K562 (cell line): Measurements from ENCODE around the gene PTPRF. TPM values are rescaled to one million over a fixed set of nuclear protein-coding genes. Genes with fewer than 3 reads are reported as not detected.

Source experiments
- BRD4 ChIP-seq: fragments of 200-600 bp; sonication (generic); IDR thresholded peaks from 2 replicates; pipeline ENCODE4 v1.6.1; 2017; ENCODE audit warnings: inconsistent platforms
- CBFA2T2 ChIP-seq: fragments of 450-650 bp; conservative IDR thresholded peaks from 2 replicates; pipeline ENCODE4 v1.6.1; 2017; ENCODE audit warnings: mild to moderate bottlenecking
- EZH2 ChIP-seq: IDR thresholded peaks from 2 replicates; pipeline ENCODE4 v1.6.1; 2012; ENCODE audit warnings: low read depth, mild to moderate bottlenecking, inconsistent platforms, low read length, borderline replicate concordance
- FOXO4 ChIP-seq: fragments of 450-650 bp; formaldehyde crosslinking; IDR thresholded peaks from 2 replicates; pipeline ENCODE4 v1.4.0; 2020; ENCODE audit warnings: mild to moderate bottlenecking, moderate library complexity
- HMBOX1 ChIP-seq: sonication (generic); IDR thresholded peaks from 2 replicates; pipeline ENCODE4 v1.6.1; 2016
- HNRNPH1 ChIP-seq: fragments of 200-400 bp; formaldehyde crosslinking; optimal IDR thresholded peaks from 2 replicates; pipeline ENCODE3; 2017; ENCODE audit warnings: low read depth, mild to moderate bottlenecking, low read length, moderate library complexity
- NR2C1 ChIP-seq, 2 experiments: fragments of 450-650 bp; IDR thresholded peaks; 2 replicates each; pipeline ENCODE4 v1.6.1; 2017; ENCODE audit warnings: mild to moderate bottlenecking in 2 of 2, antibody characterized with exemption in 1 of 2, inconsistent platforms in 1 of 2, missing compliant biosample characterization in 1 of 2, missing genetic modification characterization in 1 of 2
- NRF1 ChIP-seq, 2 experiments: fragments of 450-650 bp; IDR thresholded peaks in 1 of 2; conservative IDR thresholded peaks in 1 of 2; 2 replicates each; pipeline ENCODE4 v1.6.1; 2014; ENCODE audit warnings: mild to moderate bottlenecking in 2 of 2
- POLR2AphosphoS2 ChIP-seq: IDR thresholded peaks from 2 replicates; pipeline ENCODE4 v1.6.1; 2012; ENCODE audit warnings: low read length, improper control_type of control experiment
- POLR3G ChIP-seq: IDR thresholded peaks from 2 replicates; pipeline ENCODE4 v1.6.1; 2011; ENCODE audit not compliant: insufficient read length, insufficient replicate concordance; ENCODE audit errors: extremely low read depth
- RHOXF2B ChIP-seq: fragments of 250-450 bp; sonication (Bioruptor Pico); conservative IDR thresholded peaks from 2 replicates; pipeline ENCODE4 v1.5.1; 2021
- SNAPC5 ChIP-seq: fragments of 250-450 bp; sonication (Bioruptor Pico); IDR thresholded peaks from 2 replicates; pipeline ENCODE4 v1.8.0; 2021; ENCODE audit warnings: moderate library complexity, mild to moderate bottlenecking, inconsistent platforms
- TEAD1 ChIP-seq, 2 experiments: fragments of 450-650 bp in 1 of 2; sonication (generic) in 1 of 2; formaldehyde crosslinking; IDR thresholded peaks; 2 replicates each; pipeline versions ENCODE4 v1.4.0 to v1.8.0; 2020 to 2022; ENCODE audit warnings: mild to moderate bottlenecking in 2 of 2, missing genetic modification reagents in 1 of 2
- TOE1 ChIP-seq, 2 experiments: fragments of 450-650 bp in 1 of 2; sonication (generic) in 1 of 2; formaldehyde crosslinking in 1 of 2; IDR thresholded peaks; 2 replicates each; pipeline versions ENCODE4 v1.7.1 to v1.8.0; 2016 to 2022; ENCODE audit warnings: borderline replicate concordance in 2 of 2, mild to moderate bottlenecking in 2 of 2, antibody characterized with exemption in 1 of 2, inconsistent platforms in 1 of 2, low read depth in 1 of 2, missing genetic modification reagents in 1 of 2, moderate library complexity in 1 of 2
- ZBTB5 ChIP-seq: fragments of 450-650 bp; IDR thresholded peaks from 2 replicates; pipeline ENCODE4 v1.6.1; 2017; ENCODE audit warnings: antibody characterized with exemption
- ZBTB7A ChIP-seq: IDR thresholded peaks from 2 replicates; pipeline ENCODE4 v1.6.1; 2011; ENCODE audit warnings: low read depth, mild to moderate bottlenecking, low read length, moderate library complexity, borderline replicate concordance; ENCODE audit not compliant: control insufficient read depth
- ZFP30 ChIP-seq: fragments of 250-450 bp; sonication (Bioruptor Pico); IDR thresholded peaks from 2 replicates; pipeline ENCODE4 v1.8.0; 2022; ENCODE audit warnings: moderate library complexity, mild to moderate bottlenecking, inconsistent platforms, borderline replicate concordance
- ZKSCAN8 ChIP-seq: fragments of 200-800 bp; sonication (Bioruptor generic); IDR thresholded peaks from 2 replicates; pipeline ENCODE4 v1.6.1; 2016; ENCODE audit warnings: missing genetic modification characterization, missing compliant biosample characterization
- ZNF146 ChIP-seq: IDR thresholded peaks from one replicate; pipeline ENCODE4 v1.6.1; 2018; ENCODE audit warnings: missing compliant biosample characterization; ENCODE audit not compliant: unreplicated experiment
- ZNF174 ChIP-seq: fragments of 250-450 bp; sonication (Bioruptor Pico); IDR thresholded peaks from 2 replicates; pipeline ENCODE4 v1.4.0; 2020; ENCODE audit warnings: mild to moderate bottlenecking
- ZNF23 ChIP-seq: fragments of 250-450 bp; sonication (Bioruptor Pico); IDR thresholded peaks from 2 replicates; pipeline ENCODE4 v1.4.0; 2020; ENCODE audit warnings: mild to moderate bottlenecking
- polyA plus RNA-seq, 8 experiments: library from polyadenylated mRNA; depleted of rRNA in 4 of 8; stranded (reverse) in 5 of 8; unstranded in 3 of 8; fragments of >200 nt; fragmentation: Nextera tagmentation in 2 of 8; fragmentation: Illumina TruSeq in 1 of 8; extraction: Ambion mirVana in 2 of 8; extraction: Trizol in 1 of 8; gene quantifications; 2 replicates each; pipeline versions ENCODE4 v1.2.1 to v1.2.3, GENCODE V29; 2011 to 2014; ENCODE audit warnings: inconsistent platforms in 1 of 8, missing spikeins in 1 of 8
- total RNA-seq, 7 experiments: library from RNA; depleted of rRNA in 6 of 7; stranded (reverse); fragments of >200 nt in 6 of 7; fragmentation: Illumina TruSeq in 2 of 7; extraction: Trizol in 2 of 7; gene quantifications; 2 replicates each; pipeline versions ENCODE4 v1.2.1 to v1.2.3, GENCODE V29; 2011 to 2021; ENCODE audit warnings: low replicate concordance in 1 of 7

PTPRF gene
- total and polyA plus RNA-seq, 9 of the 15 experiments (the other 6 are each of a cell fraction or from before 2014, with no cell fraction given) = 0.13 to 4.3 (median 1.1) TPM

- TF ChIP-seq ZBTB7A = no peak
- TF ChIP-seq NRF1 (conservative IDR thresholded peaks at IDR 0.05 in 1 of 2, IDR thresholded peaks at IDR 0.05 in 1 of 2) = peak; percentile 52 to 56
- peak; percentile 80; the same call in 1 of the 2 replicates for TF ChIP-seq ZKSCAN8 (CRISPR knock-in tag)
- peak; percentile 81 to 91; a peak in 3 of 4 replicates for TF ChIP-seq TEAD1 (CRISPR knock-in tag; IDR thresholded peaks at IDR 0.05)
- no peak for TF ChIP-seq FOXO4 (CRISPR knock-in tag)
- no peak for TF ChIP-seq RHOXF2B (CRISPR knock-in tag)
- TF ChIP-seq HNRNPH1 = no peak
- TF ChIP-seq HMBOX1 = peak; percentile 83; the same call in 1 of the 2 replicates
- no peak for TF ChIP-seq ZNF174 (CRISPR knock-in tag)
- TF ChIP-seq POLR2AphosphoS2 = no peak
- no peak for TF ChIP-seq ZNF23 (CRISPR knock-in tag)
- TF ChIP-seq EZH2 = peak; percentile 95; the same call in 1 of the 2 replicates
- no peak for TF ChIP-seq BRD4
- TF ChIP-seq ZBTB5 = peak; percentile 71; the same call in 1 of the 2 replicates
- TF ChIP-seq POLR3G = no peak
- no peak for TF ChIP-seq ZFP30 (CRISPR knock-in tag)
- TF ChIP-seq SNAPC5 (CRISPR knock-in tag) = no peak
- peak; percentile 92 for TF ChIP-seq TOE1 (IDR thresholded peaks at IDR 0.05; ENCODE audit: borderline replicate concordance)
- no peak for TF ChIP-seq TOE1 (CRISPR knock-in tag; IDR thresholded peaks at IDR 0.05; ENCODE audit: borderline replicate concordance, low read depth)
- TF ChIP-seq ZNF146 = no peak
- TF ChIP-seq NR2C1 (IDR thresholded peaks at IDR 0.05) = peak; percentile 81
- peak; percentile 89 for TF ChIP-seq NR2C1 (tag; IDR thresholded peaks at IDR 0.05)
- TF ChIP-seq CBFA2T2 = peak; percentile 100
Measured at GRCh38 chr1:43522776-43523480, 7.8 kb upstream of the PTPRF start (continued).
